H1 (cell line): ENCODE results near the gene NTN1. TPM values are rescaled to one million over a fixed set of nuclear protein-coding genes. Genes with fewer than 3 reads are reported as not detected.

Source experiments
- CTCF ChIA-PET: fragments of 300-600 bp; sonication (Branson Sonifier 250); formaldehyde crosslinking; loops from one replicate; lab custom pipeline; 2021; ENCODE audit not compliant: partially characterized antibody; lab: Charles Lee
- POLR2A ChIA-PET: fragments of 300-600 bp; sonication (Branson Sonifier 250); formaldehyde crosslinking; loops from one replicate; lab custom pipeline; 2021; ENCODE audit warnings: inconsistent platforms; ENCODE audit not compliant: partially characterized antibody; lab: Charles Lee
- DNase-seq, 2 experiments: peaks; one replicate each; pipeline versions ENCODE4 v3.0.0 to v3.0.0-alpha.2; 2010 to 2022; ENCODE audit warnings: low spot score in 2 of 2, low read depth in 1 of 2, mixed read lengths in 1 of 2
- FAIRE-seq: peaks from 2 replicates; lab custom pipeline; 2011; peaks lifted over from hg19 to GRCh38; lab: Jason Lieb, UNC
- H2AFZ ChIP-seq: 2 replicates; pipeline ENCODE4 v1.8.1; 2012; ENCODE audit warnings: low read length, inconsistent platforms
- H2AK5ac ChIP-seq: 2 replicates; pipeline ENCODE4 v1.6.1; 2013; ENCODE audit warnings: low read depth, low read length
- H2BK120ac ChIP-seq: replicated peaks from 2 replicates; pipeline ENCODE3; 2013; ENCODE audit warnings: low read depth, low read length, inconsistent platforms
- H2BK12ac ChIP-seq: 2 replicates; pipeline ENCODE4 v1.6.1; 2013; ENCODE audit warnings: low read depth, low read length
- H2BK15ac ChIP-seq: 2 replicates; pipeline ENCODE4 v1.6.1; 2013; ENCODE audit warnings: low read length
- H2BK20ac ChIP-seq: 2 replicates; pipeline ENCODE4 v1.6.1; 2013; ENCODE audit warnings: low read length
- H2BK5ac ChIP-seq: 2 replicates; pipeline ENCODE4 v1.6.1; 2013; ENCODE audit warnings: low read depth, low read length
- H3K14ac ChIP-seq: 2 replicates; pipeline ENCODE4 v1.6.1; 2013; ENCODE audit warnings: inconsistent platforms; ENCODE audit not compliant: insufficient read length
- H3K18ac ChIP-seq: 2 replicates; pipeline ENCODE4 v1.6.1; 2013; ENCODE audit warnings: low read length; ENCODE audit errors: extremely low read depth
- H3K23ac ChIP-seq: 2 replicates; pipeline ENCODE4 v1.6.1; 2013; ENCODE audit warnings: inconsistent platforms; ENCODE audit not compliant: insufficient read length
- H3K23me2 ChIP-seq: 2 replicates; pipeline ENCODE4 v1.6.1; 2013; ENCODE audit warnings: low read depth, low read length
- H3K27ac ChIP-seq: 2 replicates; pipeline ENCODE4 v1.6.1; 2011; ENCODE audit warnings: low read depth, low read length, inconsistent platforms
- H3K27me3 ChIP-seq, 4 experiments: replicated peaks in 1 of 4; 1 replicate in 1 of 4; 2 replicates in 3 of 4; pipeline versions ENCODE4 v1.6.1 to v1.8.1; 2011 to 2013; ENCODE audit warnings: low read length in 3 of 4, mild to moderate bottlenecking in 3 of 4, inconsistent platforms in 2 of 4, mixed read lengths in 2 of 4, moderate library complexity in 1 of 4; ENCODE audit not compliant: control insufficient read depth in 3 of 4, insufficient read depth in 3 of 4; ENCODE audit errors: extremely low read depth in 1 of 4
- H3K36me3 ChIP-seq, 4 experiments: 2 replicates each; pipeline versions ENCODE4 v1.6.1 to v1.8.1; 2011 to 2013; ENCODE audit warnings: mild to moderate bottlenecking in 4 of 4, low read length in 3 of 4, moderate library complexity in 2 of 4, control low read depth in 1 of 4, inconsistent platforms in 1 of 4; ENCODE audit not compliant: insufficient read depth in 4 of 4, control insufficient read depth in 2 of 4
- H3K4ac ChIP-seq: replicated peaks from 2 replicates; pipeline ENCODE3; 2013; ENCODE audit warnings: low read length, low read depth, mixed read lengths, inconsistent platforms; ENCODE audit not compliant: insufficient read length
- H3K4me1 ChIP-seq, 4 experiments: replicated peaks in 1 of 4; 1 replicate in 1 of 4; 2 replicates in 3 of 4; pipeline versions ENCODE4 v1.6.1 to v1.8.1; 2011 to 2013; ENCODE audit warnings: low read length in 3 of 4, inconsistent platforms in 2 of 4, mixed read lengths in 1 of 4; ENCODE audit not compliant: insufficient read depth in 4 of 4, control insufficient read depth in 3 of 4
- H3K4me2 ChIP-seq, 2 experiments: 2 replicates each; pipeline versions ENCODE4 v1.6.1 to v1.8.1; 2011 to 2013; ENCODE audit warnings: low read depth in 2 of 2, low read length in 2 of 2, control low read depth in 1 of 2, inconsistent platforms in 1 of 2, mild to moderate bottlenecking in 1 of 2; ENCODE audit not compliant: insufficient read depth in 1 of 2
- H3K4me3 ChIP-seq, 4 experiments: fragments of 200-600, 300-600 bp in 1 of 4; sonication (generic), shearing (Covaris generic), sonication (Bioruptor Twin) in 1 of 4; 2 replicates each; pipeline versions ENCODE4 v1.5.1 to v1.8.1; 2011 to 2016; ENCODE audit warnings: low read length in 4 of 4, low read depth in 3 of 4, control low read depth in 2 of 4, inconsistent platforms in 2 of 4, mild to moderate bottlenecking in 2 of 4, mixed read lengths in 1 of 4, moderate library complexity in 1 of 4; ENCODE audit not compliant: insufficient read depth in 2 of 4; ENCODE audit errors: extremely low read depth in 1 of 4
- H3K56ac ChIP-seq: replicated peaks from 2 replicates; pipeline ENCODE3; 2013; ENCODE audit warnings: low read depth, mild to moderate bottlenecking, mixed read lengths, low read length, inconsistent platforms; ENCODE audit not compliant: insufficient read length
- H3K79me1 ChIP-seq: 2 replicates; pipeline ENCODE4 v1.6.1; 2013; ENCODE audit warnings: low read depth, low read length, control low read depth
- H3K79me2 ChIP-seq, 2 experiments: 2 replicates each; pipeline versions ENCODE4 v1.6.1 to v1.8.1; 2012 to 2013; ENCODE audit warnings: low read length in 2 of 2, mild to moderate bottlenecking in 2 of 2, inconsistent platforms in 1 of 2; ENCODE audit not compliant: insufficient read depth in 2 of 2, control insufficient read depth in 1 of 2
- H3K9ac ChIP-seq, 4 experiments: replicated peaks in 1 of 4; 1 replicate in 1 of 4; 2 replicates in 3 of 4; pipeline versions ENCODE4 v1.6.1 to v1.8.1; 2011 to 2013; ENCODE audit warnings: low read depth in 3 of 4, low read length in 3 of 4, control low read depth in 2 of 4, mild to moderate bottlenecking in 2 of 4, moderate library complexity in 2 of 4, inconsistent platforms in 1 of 4; ENCODE audit errors: extremely low read depth in 1 of 4
- H3K9me3 ChIP-seq, 2 experiments: 2 replicates each; pipeline versions ENCODE4 v1.6.1 to v1.8.1; 2012 to 2013; ENCODE audit warnings: mild to moderate bottlenecking in 2 of 2, moderate library complexity in 2 of 2, control low read depth in 1 of 2, inconsistent platforms in 1 of 2, low read depth in 1 of 2, low read length in 1 of 2, mixed read lengths in 1 of 2; ENCODE audit not compliant: insufficient read depth in 2 of 2
- H4K20me1 ChIP-seq, 2 experiments: replicated peaks in 1 of 2; 2 replicates each; pipeline versions ENCODE3 to v1.8.1; 2011 to 2013; ENCODE audit warnings: inconsistent platforms in 2 of 2, low read length in 2 of 2, mild to moderate bottlenecking in 1 of 2; ENCODE audit not compliant: insufficient read depth in 2 of 2, control insufficient read depth in 1 of 2
- H4K5ac ChIP-seq: 2 replicates; pipeline ENCODE4 v1.6.1; 2013; ENCODE audit warnings: low read length, low read depth, mixed read lengths, inconsistent platforms; ENCODE audit not compliant: insufficient read length
- H4K8ac ChIP-seq: 2 replicates; pipeline ENCODE4 v1.8.0; 2013; ENCODE audit warnings: mild to moderate bottlenecking, moderate library complexity, low read length, inconsistent platforms; ENCODE audit not compliant: insufficient read depth; ENCODE audit errors: extremely low read depth
- H4K91ac ChIP-seq: replicated peaks from 2 replicates; pipeline ENCODE3; 2013; ENCODE audit warnings: low read length, mixed read lengths, inconsistent platforms; ENCODE audit not compliant: insufficient read length
- CBX5 ChIP-seq: fragments of 300-800, 300-1000 bp; sonication (generic); IDR thresholded peaks from 2 replicates; pipeline ENCODE4 v1.7.1; 2016; ENCODE audit warnings: antibody characterized with exemption, low read length, low read depth
- EP300 ChIP-seq, 2 experiments: IDR thresholded peaks; 1 replicate in 1 of 2; 2 replicates in 1 of 2; pipeline ENCODE4 v1.6.1; 2011 to 2012; ENCODE audit warnings: low read depth in 2 of 2, low read length in 2 of 2, mild to moderate bottlenecking in 2 of 2, borderline replicate concordance in 1 of 2, inconsistent platforms in 1 of 2, moderate library complexity in 1 of 2
- GTF2F1 ChIP-seq: IDR thresholded peaks from 2 replicates; pipeline ENCODE4 v1.6.1; 2012; ENCODE audit warnings: low read depth, low read length, improper control_type of control experiment, borderline replicate concordance
- RBBP5 ChIP-seq: IDR thresholded peaks from 2 replicates; pipeline ENCODE4 v1.7.1; 2012; ENCODE audit warnings: low read depth, mild to moderate bottlenecking, inconsistent platforms, low read length, moderate library complexity, borderline replicate concordance
- SRF ChIP-seq: IDR thresholded peaks from 2 replicates; pipeline ENCODE4 v1.6.1; 2011; ENCODE audit warnings: mild to moderate bottlenecking, low read depth, low read length, moderate library complexity
- ZNF274 ChIP-seq: IDR thresholded peaks from 2 replicates; pipeline ENCODE4 v1.7.0; 2012; ENCODE audit warnings: low read length, borderline replicate concordance; ENCODE audit errors: extremely low read depth
- WGBS, 2 experiments: shearing (Covaris generic) in 1 of 2; methylation state at CpG; one replicate each; pipeline versions ENCODE4 v1.1.6 to v1.1.7; 2013 to 2015; ENCODE audit warnings: low lambda C conversion rate in 2 of 2, mixed read lengths in 2 of 2, inconsistent platforms in 1 of 2, low coverage in 1 of 2, missing lambda C conversion rate in 1 of 2; ENCODE audit not compliant: insufficient replicate concordance in 2 of 2, insufficient coverage in 1 of 2, insufficient read length in 1 of 2; ENCODE audit errors: extremely low coverage in 1 of 2, missing lambda C conversion rate in 1 of 2; 5-methylcytosine and 5-hydroxymethylcytosine counted together
- polyA plus RNA-seq, 7 experiments: library from polyadenylated mRNA; depleted of rRNA in 3 of 7; stranded (reverse) in 5 of 7; unstranded in 2 of 7; fragments of >200 nt in 5 of 7; fragments of 200-250 nt in 2 of 7; gene quantifications; 1 replicate in 5 of 7; 2 replicates in 1 of 7; 4 replicates in 1 of 7; pipeline versions ENCODE4 v1.2.1 to v1.2.3, GENCODE V29; 2011 to 2013; ENCODE audit warnings: missing spikeins in 2 of 7, mixed read lengths in 2 of 7
- total RNA-seq: library from RNA; stranded (reverse); fragmentation: NEBNext Ultra II Directional; extraction: Animal tissue kit (Norgen Biotek cat#: 25700); gene quantifications from 2 replicates; pipeline ENCODE4 v1.2.1, GENCODE V29; 2021
- TF ChIP-seq, protein P1 (sequence below): IDR thresholded peaks from 2 replicates; pipeline ENCODE4 v1.6.1; 2011; ENCODE audit warnings: low read depth, mild to moderate bottlenecking, low read length; ENCODE audit not compliant: insufficient read depth

NTN1 gene
- total and polyA plus RNA-seq, 2 of the 8 experiments (the other 6 are each of a cell fraction or from before 2014, with no cell fraction given) = 2.0 to 2.3 TPM

- POLR2A ChIA-PET = no interaction called here
- WGBS, 2 experiments = 80% methylated on average over 7 of the region's 7 CpGs; no CpG with 5 or more reads in 1 of the 2 experiments
- TF ChIP-seq EP300 (IDR thresholded peaks at IDR 0.05; ENCODE audit: borderline replicate concordance in 1 of 2, low read depth in 2 of 2, low read length in 2 of 2) = no peak
- no peak for TF ChIP-seq CBX5
- no peak for TF ChIP-seq SRF
- TF ChIP-seq RBBP5 = no peak
- no peak for TF ChIP-seq GTF2F1
- TF ChIP-seq, protein P1, sequence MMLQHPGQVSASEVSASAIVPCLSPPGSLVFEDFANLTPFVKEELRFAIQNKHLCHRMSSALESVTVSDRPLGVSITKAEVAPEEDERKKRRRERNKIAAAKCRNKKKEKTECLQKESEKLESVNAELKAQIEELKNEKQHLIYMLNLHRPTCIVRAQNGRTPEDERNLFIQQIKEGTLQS = no peak
- no peak for TF ChIP-seq ZNF274
Observed at GRCh38 chr17:9110501-9110900, 89.2 kb downstream of the NTN1 start.

More at GRCh38 chr17:9110501-9110900, 89.2 kb downstream of the NTN1 start:
- Histone ChIP-seq H3K27me3 (peaks cover 0 to 4% (median 0%) of the 10 kb centered on the region in 4 experiments; a peak in 3 of 7 replicates), H4K91ac (no peak overlapping the region), H2AK5ac (peak overlapping the region; percentile 75; the same call in 1 of the 2 replicates), H2BK5ac (peak overlapping the region; percentile 71; the same call in 1 of the 2 replicates), H3K79me1 (no peaks in the 10 kb centered on the region), H4K8ac (no peak overlapping the region), H3K9me3 (no peaks in the 10 kb centered on the region), H2BK20ac (peak overlapping the region; percentile 15; the same call in 1 of the 2 replicates), H2BK120ac (no peak overlapping the region), H2AFZ (no peak overlapping the region), H4K20me1 (no peaks in the 10 kb centered on the region), H3K4me3 (no peak overlapping the region), H3K4me1 (peaks cover 0 to 14% (median 8%) of the 10 kb centered on the region in 4 experiments; a peak in 4 of 7 replicates), H3K14ac (no peak overlapping the region), H3K4ac (no peak overlapping the region), H3K36me3 (no peaks in the 10 kb centered on the region), H4K5ac (no peak overlapping the region), H3K27ac (no peak overlapping the region), H2BK12ac (0 out of 2 replicates have a peak overlapping the region, but pooled peaks have one; percentile 50), H3K79me2 (no peaks in the 10 kb centered on the region), H3K23ac (no peak overlapping the region), H3K4me2 (no peak overlapping the region; a peak in 1 of 4 replicates), H2BK15ac (no peak overlapping the region), H3K23me2 (no peaks in the 10 kb centered on the region), H3K18ac (peak overlapping the region; percentile 48; the same call in 1 of the 2 replicates), H3K56ac (no peak overlapping the region), H3K9ac (no peak overlapping the region)
- CTCF ChIA-PET = interaction anchor here (1.5 to 1.6 kb wide), 3 partner anchors 23 to 88 kb away, joined by 3 read pairs; no protein-coding TSS in a partner anchor
- FAIRE-seq (no peak), DNase-seq (no peak)
